SK-N-SH (cell line): ENCODE data around the gene DHRS9. TPM values are rescaled to one million over a fixed set of nuclear protein-coding genes. Genes with fewer than 3 reads are reported as not detected.

Source experiments
- CTCF ChIA-PET: fragments of 300-600, 350-600 bp; formaldehyde crosslinking; extraction: SDS; loops from one replicate; lab custom pipeline; 2021; lab: Yijun Ruan, JAX
- POLR2A ChIA-PET: fragments of 350-600 bp; sonication (Branson Sonifier 250); formaldehyde crosslinking; extraction: SDS; loops from one replicate; lab custom pipeline; 2020; ENCODE audit warnings: antibody characterized with exemption, inconsistent platforms; lab: Yijun Ruan, JAX
- DNase-seq: peaks from one replicate; pipeline ENCODE4 v3.0.0; 2012
- H2AFZ ChIP-seq: fragments of 200-600 bp; sonication (generic); 2 replicates; pipeline ENCODE4 v1.8.1; 2016; ENCODE audit warnings: antibody characterized with exemption, mild to moderate bottlenecking, low read depth
- H3F3A ChIP-seq: fragments of 200-600 bp; sonication (generic); replicated peaks from 2 replicates; pipeline ENCODE3; 2016; ENCODE audit warnings: antibody characterized with exemption, mild to moderate bottlenecking; ENCODE audit not compliant: insufficient read depth
- H3K27ac ChIP-seq, 2 experiments: fragments of 200-500 bp in 1 of 2; fragments of 200-600 bp in 1 of 2; sonication (Bioruptor generic) in 1 of 2; sonication (generic), shearing (Covaris generic) in 1 of 2; 2 replicates each; pipeline versions ENCODE4 v1.5.1 to v1.6.1; 2014 to 2016; ENCODE audit warnings: low read depth in 2 of 2, inconsistent platforms in 1 of 2, low read length in 1 of 2, mild to moderate bottlenecking in 1 of 2, mixed read lengths in 1 of 2
- H3K27me3 ChIP-seq: fragments of 200-600 bp; sonication (generic), shearing (Covaris generic); 2 replicates; pipeline ENCODE4 v1.6.1; 2016; ENCODE audit warnings: mixed run types; ENCODE audit not compliant: insufficient read depth
- H3K36me3 ChIP-seq, 2 experiments: fragments of 200-500 bp in 1 of 2; fragments of 200-600 bp in 1 of 2; sonication (Bioruptor generic) in 1 of 2; sonication (generic) in 1 of 2; replicated peaks in 1 of 2; 2 replicates each; pipeline versions ENCODE3 to v1.5.1; 2014 to 2016; ENCODE audit warnings: low read length in 1 of 2, mild to moderate bottlenecking in 1 of 2; ENCODE audit not compliant: insufficient read depth in 2 of 2, control insufficient read depth in 1 of 2
- H3K4me1 ChIP-seq, 2 experiments: fragments of 200-500 bp in 1 of 2; fragments of 200-600 bp in 1 of 2; sonication (Bioruptor generic) in 1 of 2; sonication (generic), shearing (Covaris generic) in 1 of 2; 2 replicates each; pipeline versions ENCODE4 v1.5.1 to v1.6.1; 2014 to 2016; ENCODE audit warnings: low read depth in 1 of 2, low read length in 1 of 2, mixed run types in 1 of 2; ENCODE audit not compliant: insufficient read depth in 2 of 2, control insufficient read depth in 1 of 2
- H3K4me2 ChIP-seq: fragments of 200-600 bp; sonication (generic), shearing (Covaris generic); 2 replicates; pipeline ENCODE4 v1.6.1; 2017; ENCODE audit warnings: mixed run types
- H3K4me3 ChIP-seq, 2 experiments: fragments of 200-500 bp in 1 of 2; fragments of 200-600 bp in 1 of 2; sonication (Bioruptor generic) in 1 of 2; sonication (generic), shearing (Covaris generic) in 1 of 2; 2 replicates each; pipeline versions ENCODE4 v1.5.1 to v1.8.1; 2014 to 2016; ENCODE audit warnings: low read depth in 2 of 2, inconsistent platforms in 1 of 2, low read length in 1 of 2, mild to moderate bottlenecking in 1 of 2, mixed read lengths in 1 of 2, moderate library complexity in 1 of 2
- H3K79me2 ChIP-seq: fragments of 200-600 bp; sonication (generic); 2 replicates; pipeline ENCODE4 v1.8.1; 2017; ENCODE audit warnings: mild to moderate bottlenecking; ENCODE audit not compliant: insufficient read depth
- H3K9ac ChIP-seq: fragments of 200-600 bp; sonication (generic); 2 replicates; pipeline ENCODE4 v1.6.1; 2017; ENCODE audit warnings: mixed run types
- H3K9me2 ChIP-seq: fragments of 200-600 bp; sonication (generic); 2 replicates; pipeline ENCODE4 v1.6.1; 2017; ENCODE audit warnings: mixed run types
- H3K9me3 ChIP-seq: fragments of 200-600 bp; sonication (generic); 2 replicates; pipeline ENCODE4 v1.6.1; 2017; ENCODE audit warnings: mixed run types, mild to moderate bottlenecking, moderate library complexity
- H4K20me1 ChIP-seq: fragments of 200-600 bp; sonication (generic); 2 replicates; pipeline ENCODE4 v1.6.1; 2017; ENCODE audit warnings: mild to moderate bottlenecking, mixed run types; ENCODE audit not compliant: insufficient read depth
- CTCF ChIP-seq: fragments of 200-600 bp; sonication (generic); IDR thresholded peaks from 2 replicates; pipeline ENCODE4 v1.6.1; 2017; ENCODE audit warnings: antibody characterized with exemption, mild to moderate bottlenecking, moderate library complexity
- GATA2 ChIP-seq: sonication (generic); formaldehyde crosslinking; IDR thresholded peaks from 2 replicates; pipeline ENCODE4 v1.5.0; 2020; ENCODE audit warnings: mild to moderate bottlenecking, missing genetic modification reagents
- IRF3 ChIP-seq: fragments of 150-350 bp; IDR thresholded peaks from 2 replicates; pipeline ENCODE4 v1.6.1; 2016; ENCODE audit warnings: mild to moderate bottlenecking, low read depth, low read length
- MAX ChIP-seq: IDR thresholded peaks from 2 replicates; pipeline ENCODE4 v1.4.0; 2012; ENCODE audit warnings: low read depth
- MEF2A ChIP-seq: IDR thresholded peaks from 2 replicates; pipeline ENCODE4 v1.4.0; 2012; ENCODE audit warnings: low read depth, borderline replicate concordance
- POLR2AphosphoS5 ChIP-seq: IDR thresholded peaks from 2 replicates; pipeline ENCODE4 v1.6.1; 2012; ENCODE audit warnings: low read depth, low read length
- REST ChIP-seq: IDR thresholded peaks from 2 replicates; pipeline ENCODE4 v1.6.1; 2012; ENCODE audit warnings: mild to moderate bottlenecking, low read depth, low read length, moderate library complexity
- SMC3 ChIP-seq: IDR thresholded peaks from 2 replicates; pipeline ENCODE4 v1.6.1; 2012; ENCODE audit warnings: low read depth, low read length, improper control_type of control experiment
- TAF1 ChIP-seq: IDR thresholded peaks from 2 replicates; pipeline ENCODE4 v1.6.1; 2012; ENCODE audit warnings: low read depth, mild to moderate bottlenecking, low read length, moderate library complexity, borderline replicate concordance
- TEAD4 ChIP-seq: IDR thresholded peaks from 2 replicates; pipeline ENCODE4 v1.4.0; 2012; ENCODE audit warnings: mild to moderate bottlenecking, borderline replicate concordance; ENCODE audit not compliant: insufficient read depth
- YY1 ChIP-seq: IDR thresholded peaks from 2 replicates; pipeline ENCODE4 v1.4.0; 2012; ENCODE audit warnings: low read depth, mild to moderate bottlenecking
- WGBS: methylation state at CpG from one replicate; pipeline ENCODE4 v1.1.6; 2017; ENCODE audit warnings: low lambda C conversion rate; 5-methylcytosine and 5-hydroxymethylcytosine counted together
- polyA plus RNA-seq, 3 experiments: library from polyadenylated mRNA; depleted of rRNA; stranded (reverse); fragments of >200 nt; gene quantifications; 2 replicates each; pipeline ENCODE4 v1.2.3, GENCODE V29; 2012
- TF ChIP-seq, protein P1 (sequence below): IDR thresholded peaks from 2 replicates; pipeline ENCODE4; 2012

The DHRS9 gene
- polyA plus RNA-seq, 1 of the 3 experiments (the other 2 are of a cell fraction) = not detected

GRCh38 chr2:169116327-169116726 lies 47.0 kb downstream of the DHRS9 start:
- no peaks in the 10 kb centered on the region for H4K20me1 ChIP-seq
- CTCF ChIA-PET = interaction anchor here (1.7 kb wide), 1 partner anchor 16 kb away, joined by 12 read pairs; no protein-coding TSS in a partner anchor
- no peaks in the 10 kb centered on the region for H3K4me1 ChIP-seq
- no peak overlapping the region for H3K4me3 ChIP-seq
- H3K79me2 ChIP-seq = no peaks in the 10 kb centered on the region
- no peak for DNase-seq
- H2AFZ ChIP-seq = no peak overlapping the region
- 2% methylated on average over 2 of the region's 2 CpGs for WGBS
- no peaks in the 10 kb centered on the region for H3K27me3 ChIP-seq
- no peaks in the 10 kb centered on the region for H3K9me2 ChIP-seq
- no peaks in the 10 kb centered on the region for H3K9me3 ChIP-seq
- POLR2A ChIA-PET = no interaction called here
- no peak overlapping the region for H3K27ac ChIP-seq
- H3K36me3 ChIP-seq = no peaks in the 10 kb centered on the region
- H3K9ac ChIP-seq = no peak overlapping the region
- TF ChIP-seq POLR2AphosphoS5 (no peak), CTCF (no peak), YY1 (no peak), SMC3 (no peak), MAX (no peak), TEAD4 (no peak), IRF3 (no peak), REST (no peak), GATA2 (CRISPR knock-in tag) (no peak), MEF2A (no peak), TAF1 (no peak)
- TF ChIP-seq, protein P1, sequence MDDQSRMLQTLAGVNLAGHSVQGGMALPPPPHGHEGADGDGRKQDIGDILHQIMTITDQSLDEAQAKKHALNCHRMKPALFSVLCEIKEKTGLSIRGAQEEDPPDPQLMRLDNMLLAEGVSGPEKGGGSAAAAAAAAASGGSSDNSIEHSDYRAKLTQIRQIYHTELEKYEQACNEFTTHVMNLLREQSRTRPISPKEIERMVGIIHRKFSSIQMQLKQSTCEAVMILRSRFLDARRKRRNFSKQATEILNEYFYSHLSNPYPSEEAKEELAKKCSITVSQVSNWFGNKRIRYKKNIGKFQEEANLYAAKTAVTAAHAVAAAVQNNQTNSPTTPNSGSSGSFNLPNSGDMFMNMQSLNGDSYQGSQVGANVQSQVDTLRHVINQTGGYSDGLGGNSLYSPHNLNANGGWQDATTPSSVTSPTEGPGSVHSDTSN = no peak
- TF ChIP-seq, all 33 proteins: peak for 0
- H3F3A ChIP-seq = no peaks in the 10 kb centered on the region
- no peak overlapping the region for H3K4me2 ChIP-seq
